Measurements from ENCODE around the gene MICAL3. TPM values are rescaled to one million over a fixed set of nuclear protein-coding genes. Genes with fewer than 3 reads are reported as not detected.

The MICAL3 gene
- polyA plus RNA-seq, 1 of the 3 experiments (the other 2 are of a cell fraction): 83.1 TPM

DNA sequence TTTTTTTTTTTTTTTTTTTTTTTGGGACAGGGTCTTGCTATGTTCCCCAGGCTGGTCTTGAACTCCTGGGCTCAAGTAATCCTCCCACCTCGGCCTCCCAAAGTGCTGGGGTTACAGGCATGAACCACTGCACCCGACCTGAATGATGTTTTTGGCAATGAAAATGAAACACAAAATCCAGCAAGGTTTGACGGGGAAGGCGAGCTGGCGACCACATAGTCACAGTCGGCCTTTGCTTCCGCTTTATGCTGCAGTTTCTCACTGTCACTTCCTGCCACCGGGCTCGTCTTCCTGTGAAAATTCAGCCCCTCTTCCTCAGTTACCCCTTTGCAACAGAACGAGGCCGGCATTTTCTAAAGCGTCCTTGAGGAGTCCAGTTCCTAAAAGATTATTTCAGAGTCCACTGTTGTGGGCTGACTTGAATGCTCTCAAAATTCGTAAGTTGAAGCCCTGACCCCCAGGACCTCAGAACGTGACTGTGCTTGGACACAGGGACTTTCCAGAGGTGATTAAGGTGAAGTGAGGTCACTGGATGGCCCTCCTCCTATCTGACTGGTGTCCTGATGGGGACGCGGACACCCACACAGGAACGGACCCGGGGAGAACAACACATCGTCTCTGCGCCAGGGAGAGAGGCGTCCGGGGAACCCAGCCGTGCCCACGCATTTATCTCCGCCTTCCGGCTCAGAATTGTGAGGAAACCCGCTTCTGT lies 247.2 kb downstream of the MICAL3 start:
- Histone ChIP-seq H3F3A (replicated peaks; ENCODE audit: insufficient read depth) (no peaks in the 10 kb centered on the region), H3K4me2 (no peak overlapping the region), H3K9ac (no peak overlapping the region), H4K20me1 (ENCODE audit: insufficient read depth) (peaks cover 7% of the 10 kb centered on the region), H3K9me2 (no peaks in the 10 kb centered on the region), H3K27me3 (ENCODE audit: insufficient read depth) (no peaks in the 10 kb centered on the region), H3K9me3 (no peaks in the 10 kb centered on the region), H3K36me3 (replicated peaks in 1 of 2; ENCODE audit: control insufficient read depth in 1 of 2, insufficient read depth in 2 of 2, low read length in 1 of 2) (no peaks in the 10 kb centered on the region), H3K27ac (ENCODE audit: low read depth in 2 of 2, low read length in 1 of 2) (no peak overlapping the region), H3K79me2 (ENCODE audit: insufficient read depth) (peaks cover 13% of the 10 kb centered on the region; the same call in 1 of the 2 replicates), H3K4me3 (ENCODE audit: low read depth in 2 of 2, low read length in 1 of 2) (no peak overlapping the region), H3K4me1 (ENCODE audit: control insufficient read depth in 1 of 2, insufficient read depth in 2 of 2, low read depth in 1 of 2, low read length in 1 of 2) (peaks cover 21 to 41% of the 10 kb centered on the region in 2 experiments; a peak in 3 of 4 replicates), H2AFZ (ENCODE audit: low read depth) (no peak overlapping the region)
- 83% methylated on average over 16 of the region's 27 CpGs for WGBS (ENCODE audit: low lambda C conversion rate)
- no peak for TF ChIP-seq TEAD4 (IDR thresholded peaks at IDR 0.05; ENCODE audit: borderline replicate concordance, insufficient read depth)
- no peak for TF ChIP-seq YY1 (IDR thresholded peaks at IDR 0.05; ENCODE audit: low read depth)
- TF ChIP-seq NRF1 (IDR thresholded peaks at IDR 0.05; ENCODE audit: low read depth, low read length): no peak
- TF ChIP-seq, protein P1, sequence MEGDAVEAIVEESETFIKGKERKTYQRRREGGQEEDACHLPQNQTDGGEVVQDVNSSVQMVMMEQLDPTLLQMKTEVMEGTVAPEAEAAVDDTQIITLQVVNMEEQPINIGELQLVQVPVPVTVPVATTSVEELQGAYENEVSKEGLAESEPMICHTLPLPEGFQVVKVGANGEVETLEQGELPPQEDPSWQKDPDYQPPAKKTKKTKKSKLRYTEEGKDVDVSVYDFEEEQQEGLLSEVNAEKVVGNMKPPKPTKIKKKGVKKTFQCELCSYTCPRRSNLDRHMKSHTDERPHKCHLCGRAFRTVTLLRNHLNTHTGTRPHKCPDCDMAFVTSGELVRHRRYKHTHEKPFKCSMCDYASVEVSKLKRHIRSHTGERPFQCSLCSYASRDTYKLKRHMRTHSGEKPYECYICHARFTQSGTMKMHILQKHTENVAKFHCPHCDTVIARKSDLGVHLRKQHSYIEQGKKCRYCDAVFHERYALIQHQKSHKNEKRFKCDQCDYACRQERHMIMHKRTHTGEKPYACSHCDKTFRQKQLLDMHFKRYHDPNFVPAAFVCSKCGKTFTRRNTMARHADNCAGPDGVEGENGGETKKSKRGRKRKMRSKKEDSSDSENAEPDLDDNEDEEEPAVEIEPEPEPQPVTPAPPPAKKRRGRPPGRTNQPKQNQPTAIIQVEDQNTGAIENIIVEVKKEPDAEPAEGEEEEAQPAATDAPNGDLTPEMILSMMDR (IDR thresholded peaks at IDR 0.05): no peak
- ChIA-PET POLR2A (no interaction called here), CTCF (no interaction called here)
- no peak for DNase-seq

DNA sequence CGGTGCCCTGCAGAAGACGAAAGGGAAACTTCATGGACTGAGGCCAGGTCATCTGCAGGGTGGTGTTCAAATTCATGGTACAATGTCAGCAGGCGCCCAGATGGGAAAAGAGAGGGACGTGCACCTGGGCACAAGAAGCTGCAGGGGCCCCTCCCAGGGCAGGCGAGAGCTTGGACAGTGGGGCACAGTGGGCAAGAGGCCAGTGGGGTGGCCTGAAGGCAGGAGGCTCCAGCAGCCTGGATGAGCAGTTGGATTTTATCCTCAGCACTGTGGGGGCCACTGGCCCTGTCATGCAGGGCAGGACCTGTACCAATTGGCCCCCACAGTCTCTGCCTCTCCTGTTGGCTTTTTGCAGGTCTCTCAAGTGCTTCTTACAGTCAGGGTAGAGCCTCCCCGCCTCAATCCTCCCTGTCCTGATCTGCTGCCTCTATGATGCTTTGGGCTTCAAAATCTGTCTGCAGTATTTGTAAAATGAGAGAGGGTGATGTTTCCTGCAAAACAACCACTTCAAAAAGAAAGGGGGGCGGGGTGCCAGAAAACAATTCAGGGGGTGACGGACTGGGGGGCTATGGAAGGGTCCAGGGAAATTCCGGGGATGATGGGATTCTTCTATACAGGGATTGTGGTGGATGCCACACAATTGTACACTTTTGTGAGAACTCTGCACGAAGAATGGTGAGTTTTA lies 248.4 kb downstream of the MICAL3 start:
- Histone ChIP-seq H3K9me2 (no peaks in the 10 kb centered on the region), H3K4me1 (ENCODE audit: control insufficient read depth in 1 of 2, insufficient read depth in 2 of 2, low read depth in 1 of 2, low read length in 1 of 2) (peaks cover 12 to 37% of the 10 kb centered on the region in 2 experiments; a peak in 2 of 4 replicates), H3K27ac (ENCODE audit: low read depth in 2 of 2, low read length in 1 of 2) (no peak overlapping the region), H3K36me3 (replicated peaks in 1 of 2; ENCODE audit: control insufficient read depth in 1 of 2, insufficient read depth in 2 of 2, low read length in 1 of 2) (no peaks in the 10 kb centered on the region), H3K9ac (no peak overlapping the region), H3K9me3 (no peaks in the 10 kb centered on the region), H4K20me1 (ENCODE audit: insufficient read depth) (peaks cover 12% of the 10 kb centered on the region), H3K4me3 (ENCODE audit: low read depth in 2 of 2, low read length in 1 of 2) (no peak overlapping the region), H3F3A (replicated peaks; ENCODE audit: insufficient read depth) (no peaks in the 10 kb centered on the region), H3K27me3 (ENCODE audit: insufficient read depth) (no peaks in the 10 kb centered on the region), H3K4me2 (no peak overlapping the region), H2AFZ (ENCODE audit: low read depth) (no peak overlapping the region), H3K79me2 (ENCODE audit: insufficient read depth) (peaks cover 21% of the 10 kb centered on the region; the same call in 1 of the 2 replicates)
- TF ChIP-seq EZH2phosphoT487 (IDR thresholded peaks at IDR 0.05; ENCODE audit: borderline replicate concordance, low read depth): no peak
- no peak for TF ChIP-seq MAX (IDR thresholded peaks at IDR 0.05; ENCODE audit: low read depth)
- TF ChIP-seq, protein P2, sequence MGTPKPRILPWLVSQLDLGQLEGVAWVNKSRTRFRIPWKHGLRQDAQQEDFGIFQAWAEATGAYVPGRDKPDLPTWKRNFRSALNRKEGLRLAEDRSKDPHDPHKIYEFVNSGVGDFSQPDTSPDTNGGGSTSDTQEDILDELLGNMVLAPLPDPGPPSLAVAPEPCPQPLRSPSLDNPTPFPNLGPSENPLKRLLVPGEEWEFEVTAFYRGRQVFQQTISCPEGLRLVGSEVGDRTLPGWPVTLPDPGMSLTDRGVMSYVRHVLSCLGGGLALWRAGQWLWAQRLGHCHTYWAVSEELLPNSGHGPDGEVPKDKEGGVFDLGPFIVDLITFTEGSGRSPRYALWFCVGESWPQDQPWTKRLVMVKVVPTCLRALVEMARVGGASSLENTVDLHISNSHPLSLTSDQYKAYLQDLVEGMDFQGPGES (IDR thresholded peaks at IDR 0.05; ENCODE audit: low read depth, low read length): no peak
- 94% methylated on average over 9 of the region's 10 CpGs for WGBS (ENCODE audit: low lambda C conversion rate)
- ChIA-PET POLR2A (no interaction called here), CTCF (interaction anchor here (7.2 kb wide), 1 partner anchor 34 kb away, joined by 62 read pairs; no protein-coding TSS in a partner anchor)
- no peak for DNase-seq
